MM.1S (cell line): ENCODE data around the gene GRXCR1.

Source experiments
- CTCF ChIP-seq: fragments of 300-600 bp; sonication (generic); IDR thresholded peaks from 2 replicates; pipeline ENCODE4 v1.5.1; 2016; ENCODE audit warnings: antibody characterized with exemption, low read length, mixed read lengths
- EZH2 ChIP-seq: fragments of 300-600 bp; sonication (generic); optimal IDR thresholded peaks from 2 replicates; pipeline ENCODE3; 2017; ENCODE audit warnings: low read depth, mild to moderate bottlenecking, antibody characterized with exemption, low read length, mixed read lengths

- TF ChIP-seq CTCF (no peak), EZH2 (no peak)
These were observed 156.1 kb downstream of the GRXCR1 start for GRCh38 chr4:43048570-43048969.
